ENCODE data around the gene TMEM134. TPM values are rescaled to one million over a fixed set of nuclear protein-coding genes. Genes with fewer than 3 reads are reported as not detected.
A peak's percentile ranks its signal among the peaks of the same experiment; 100 is the strongest.

The TMEM134 gene
- total and polyA plus RNA-seq, 7 donors = 57.1 to 121 (median 81.7) TPM

GRCh38 chr11:67506426-67507051, 37.5 kb upstream of the TMEM134 start:
- ATAC-seq (no peak), DNase-seq (peak in 1 of 2 donors; percentile 65)
- no peak for TF ChIP-seq CTCF (IDR thresholded peaks at IDR 0.05)
- WGBS, 3 donors = 77 to 89% (median 81%) methylated on average over 16 of the region's 16 CpGs
- Histone ChIP-seq H3K9me3 (no peaks in the 10 kb centered on the region), H3K27ac (peak overlapping the region; percentile 99), H3K4me1 (peaks cover 27% of the 10 kb centered on the region), H3K36me3 (ENCODE audit: insufficient read depth in 1 of 2, low read depth in 1 of 2) (peaks cover 0 to 11% of the 10 kb centered on the region in 2 donors), H3K27me3 (ENCODE audit: insufficient read depth in 3 of 3, low read length in 2 of 3) (peaks cover 0 to 11% (median 8%) of the 10 kb centered on the region in 3 donors), H3K4me3 (peak overlapping the region; percentile 90)
- intact Hi-C loops (cut with DNase I) = loop anchor here (1.0 to 5.0 kb wide), 4 partner anchors 39 to 150 kb away; partner anchors contain the start of genes PPP1CA (in 2 of the 2) and TMEM134 (in 1 of the 2)

DNA sequence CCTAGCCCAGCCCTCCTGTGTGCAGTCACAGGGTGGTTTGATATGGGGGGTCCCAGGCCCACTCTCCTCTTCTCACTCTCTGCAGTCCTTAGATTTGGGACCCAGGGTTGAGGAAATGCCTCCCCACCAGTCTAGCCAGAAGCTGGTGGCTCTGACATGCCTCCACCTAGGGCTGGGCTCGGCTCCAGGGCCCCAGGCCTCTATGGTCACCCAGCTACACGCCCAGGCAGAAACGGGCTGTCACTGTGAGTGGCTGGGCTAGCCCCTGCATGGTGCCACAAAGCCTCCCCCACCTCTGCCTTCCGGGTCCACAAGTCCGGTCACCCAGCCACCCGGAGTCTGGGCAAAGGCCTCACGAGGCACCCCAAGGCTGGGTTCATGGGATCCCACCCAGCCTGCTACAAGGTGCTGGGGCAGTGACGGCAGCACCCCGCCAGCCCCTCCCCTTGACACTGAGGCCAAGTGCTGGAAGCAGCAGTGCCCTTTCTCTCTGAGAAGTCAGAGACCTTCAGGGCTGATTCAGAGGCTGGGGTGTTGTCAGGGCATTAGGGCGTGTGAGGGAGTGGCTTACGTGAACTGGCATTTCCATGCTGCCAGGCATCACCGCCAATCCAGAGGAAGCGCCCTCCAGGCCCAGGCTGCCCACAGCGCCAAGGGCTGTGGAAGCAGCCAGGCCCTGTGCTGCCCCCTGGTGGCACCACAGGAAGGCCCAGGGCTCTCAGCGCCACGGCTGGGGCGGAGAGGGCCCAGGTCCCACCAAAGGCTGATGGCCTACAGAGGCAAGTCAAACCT, 36.8 kb upstream of the TMEM134 start:
- Histone ChIP-seq H3K36me3 (ENCODE audit: insufficient read depth in 1 of 2, low read depth in 1 of 2) (peaks cover 0 to 11% of the 10 kb centered on the region in 2 donors), H3K27me3 (ENCODE audit: insufficient read depth in 3 of 3, low read length in 2 of 3) (peaks cover 0 to 11% (median 8%) of the 10 kb centered on the region in 3 donors), H3K27ac (peak overlapping the region; percentile 99), H3K4me1 (peaks cover 27% of the 10 kb centered on the region), H3K9me3 (no peaks in the 10 kb centered on the region), H3K4me3 (peak overlapping the region; percentile 90)
- TF ChIP-seq CTCF (IDR thresholded peaks at IDR 0.05) = peak; percentile 97
- DNase-seq (peak; percentile 91 to 95), ATAC-seq (peak; percentile 71 to 77 (median 73))
- WGBS, 3 donors = 8 to 9% (median 8%) methylated on average over 16 to 17 of the region's 17 CpGs
- intact Hi-C loops (cut with DNase I) = loop anchor here (1.0 to 5.0 kb wide), 4 partner anchors 38 to 149 kb away; partner anchors contain the start of genes PPP1CA (in 2 of the 2) and TMEM134 (in 1 of the 2)

GRCh38 chr11:67504950-67505581, 36.0 kb upstream of the TMEM134 start, which contains the start of gene PITPNM1:
PITPNM1 (minus strand) TSS chr11:67505363; CDS start chr11:67504180, 1,183 bp downstream.
- Histone ChIP-seq H3K9me3 (no peaks in the 10 kb centered on the region), H3K4me3 (peak within 1 kb of the TSS; percentile 90), H3K36me3 (ENCODE audit: insufficient read depth in 1 of 2, low read depth in 1 of 2) (peaks cover 0 to 11% of the 10 kb centered on the region in 2 donors), H3K27ac (peak within 1 kb of the TSS; percentile 99), H3K27me3 (ENCODE audit: insufficient read depth in 3 of 3, low read length in 2 of 3) (peaks cover 0 to 11% (median 8%) of the 10 kb centered on the region in 3 donors), H3K4me1 (peaks cover 27% of the 10 kb centered on the region)
- TF ChIP-seq CTCF (IDR thresholded peaks at IDR 0.05) = no peak
- peak; percentile 79 for DNase-seq
- WGBS, 3 donors = 2 to 5% (median 3%) methylated on average over 52 to 58 of the region's 58 CpGs
- intact Hi-C loops (cut with DNase I) = loop anchor here in 1 of 2 donors (5.0 kb wide), 1 partner anchor 38 kb away; the partner anchor contains the start of gene TMEM134
- ATAC-seq = peak in 2 of 4 donors; percentile 8 to 11

DNA sequence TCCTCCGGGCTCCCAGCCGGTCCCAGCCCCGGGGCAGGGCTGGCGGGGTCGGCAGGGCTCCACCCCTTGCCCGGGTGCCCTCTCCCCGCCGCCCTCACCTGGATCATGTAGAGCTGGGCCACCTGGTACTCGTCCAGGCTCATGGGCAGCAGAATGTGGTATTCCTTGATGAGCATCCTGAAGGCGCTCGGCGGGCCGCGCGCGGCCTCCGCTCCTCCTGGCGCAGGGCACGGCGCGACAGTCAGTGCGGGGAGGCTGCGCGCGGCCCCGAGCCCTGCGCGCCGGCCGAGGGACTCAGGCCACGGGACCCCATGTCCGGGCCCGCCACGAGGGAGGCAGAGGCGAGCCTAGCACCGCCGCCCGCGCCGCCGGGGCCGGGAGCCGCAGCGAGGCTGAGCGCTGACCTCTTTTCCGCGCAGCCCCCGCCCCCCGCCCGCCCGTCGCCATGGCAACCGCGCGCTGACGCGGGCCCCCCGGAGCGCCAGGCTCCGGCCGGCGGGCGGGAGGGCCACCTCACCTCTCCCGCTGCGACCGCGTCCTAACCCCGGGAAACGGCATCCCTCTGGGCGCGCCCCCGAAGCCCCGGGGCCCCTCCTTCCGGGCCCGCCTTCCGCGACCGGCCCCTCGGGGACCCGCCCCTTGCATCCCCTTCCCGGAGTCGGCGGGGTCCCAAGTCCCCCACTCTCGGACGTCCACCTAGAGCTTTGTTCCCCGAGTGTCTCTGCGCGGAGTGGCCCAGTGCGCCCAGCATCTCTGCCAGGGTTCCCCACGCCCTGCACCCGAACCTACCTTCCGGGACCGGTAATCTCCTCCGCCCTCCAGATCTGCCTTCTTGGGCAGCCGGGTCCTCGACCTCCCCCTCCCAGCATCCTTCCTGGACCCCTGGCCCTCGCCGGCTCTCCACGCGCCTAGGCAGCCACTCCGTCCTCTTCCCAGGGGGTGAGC, 35.2 kb upstream of the TMEM134 start:
- H3K27ac ChIP-seq = peak overlapping the region; percentile 99
- no peak for TF ChIP-seq CTCF (IDR thresholded peaks at IDR 0.05)
- no peak for DNase-seq
- peaks cover 27% of the 10 kb centered on the region for H3K4me1 ChIP-seq
- intact Hi-C loops (cut with DNase I) = no loop called here
- WGBS, 3 donors = 8 to 10% (median 10%) methylated on average over 50 to 101 of the region's 101 CpGs
- peak overlapping the region; percentile 90 for H3K4me3 ChIP-seq
- no peaks in the 10 kb centered on the region for H3K9me3 ChIP-seq
- no peak for ATAC-seq
- H3K36me3 ChIP-seq (ENCODE audit: insufficient read depth in 1 of 2, low read depth in 1 of 2) = peaks cover 0 to 11% of the 10 kb centered on the region in 2 donors
- peaks cover 0 to 11% (median 8%) of the 10 kb centered on the region in 3 donors for H3K27me3 ChIP-seq (ENCODE audit: insufficient read depth in 3 of 3, low read length in 2 of 3)

Data from psoas muscle (tissue), 8 donors.